HG02642 (cell line): Measurements from ENCODE around the gene RABIF.
A peak's percentile ranks its signal among the peaks of the same experiment; 100 is the strongest.

Experiments used
- ATAC-seq: cut with Tn5 transposase; IDR thresholded peaks from one replicate; pipeline ENCODE4 v1.9.1; 2021; ENCODE audit warnings: mild to moderate bottlenecking; ENCODE audit not compliant: unreplicated experiment, poor library complexity

The RABIF gene

GRCh38 chr1:202879128-202879527 is 9.8 kb downstream of the RABIF start:
- ATAC-seq: no peak

- ATAC-seq: no peak
Observed at GRCh38 chr1:202873026-202873425, 15.9 kb downstream of the RABIF start.

GRCh38 chr1:202871367-202871766 is 17.6 kb downstream of the RABIF start:
- no peak for ATAC-seq

- no peak for ATAC-seq
Observed at GRCh38 chr1:202862679-202863560, 26.0 kb downstream of the RABIF start.

GRCh38 chr1:202861420-202862132 is 27.4 kb downstream of the RABIF start:
- peak; percentile 84 for ATAC-seq

GRCh38 chr1:202860744-202861419 is 28.1 kb downstream of the RABIF start:
- ATAC-seq: peak; percentile 30

- ATAC-seq: no peak
Observed at GRCh38 chr1:202858789-202859414, 30.0 kb downstream of the RABIF start.

- ATAC-seq: no peak
Observed at GRCh38 chr1:202858331-202858730, 30.6 kb downstream of the RABIF start.

- ATAC-seq: no peak
Observed at GRCh38 chr1:202857136-202857610, 31.8 kb downstream of the RABIF start.

- no peak for ATAC-seq
Observed at GRCh38 chr1:202856014-202856413, 32.9 kb downstream of the RABIF start.

- ATAC-seq: no peak
Observed at GRCh38 chr1:202854787-202855186, 34.2 kb downstream of the RABIF start.

- ATAC-seq: no peak
Observed at GRCh38 chr1:202852163-202852904, 36.6 kb downstream of the RABIF start.

GRCh38 chr1:202850593-202851362 is 38.2 kb downstream of the RABIF start:
- ATAC-seq: no peak

- ATAC-seq: peak; percentile 71
Observed at GRCh38 chr1:202848191-202848542, 40.8 kb downstream of the RABIF start.

- no peak for ATAC-seq
Observed at GRCh38 chr1:202844935-202845334, 44.0 kb downstream of the RABIF start.

GRCh38 chr1:202844259-202844658 is 44.7 kb downstream of the RABIF start:
- ATAC-seq: no peak

- no peak for ATAC-seq
Observed at GRCh38 chr1:202843081-202843480, 45.9 kb downstream of the RABIF start.

- ATAC-seq: no peak
Observed at GRCh38 chr1:202837746-202838262, 51.1 kb downstream of the RABIF start.
